Endodermal cell (in vitro differentiated cells): ENCODE measurements around the gene OPCML. TPM values are rescaled to one million over a fixed set of nuclear protein-coding genes. Genes with fewer than 3 reads are reported as not detected.

ENCODE experiments used
- DNase-seq: peaks from one replicate; pipeline ENCODE4 v3.0.0-alpha.2; 2017
- H3K27ac ChIP-seq: 2 replicates; pipeline ENCODE4 v1.5.1; 2013; ENCODE audit warnings: mild to moderate bottlenecking, low read depth, low read length, moderate library complexity
- H3K27me3 ChIP-seq: 2 replicates; pipeline ENCODE4 v1.6.1; 2013; ENCODE audit warnings: mild to moderate bottlenecking, low read length, moderate library complexity; ENCODE audit not compliant: insufficient read depth, control insufficient read depth, poor library complexity, severe bottlenecking
- H3K36me3 ChIP-seq: 2 replicates; pipeline ENCODE4 v1.7.0; 2013; ENCODE audit warnings: mild to moderate bottlenecking, low read length, moderate library complexity; ENCODE audit not compliant: control insufficient read depth, insufficient read depth
- H3K4me1 ChIP-seq: one replicate; pipeline ENCODE4 v1.7.0; 2013; ENCODE audit warnings: low read length; ENCODE audit not compliant: control insufficient read depth, insufficient read depth
- H3K4me3 ChIP-seq: 2 replicates; pipeline ENCODE4 v1.5.1; 2013; ENCODE audit warnings: mild to moderate bottlenecking, low read length, moderate library complexity
- H3K9ac ChIP-seq: 2 replicates; pipeline ENCODE4 v1.6.1; 2013; ENCODE audit warnings: mild to moderate bottlenecking, low read length, moderate library complexity; ENCODE audit not compliant: poor library complexity, severe bottlenecking; ENCODE audit errors: extremely low read depth
- H3K9me3 ChIP-seq: 2 replicates; pipeline ENCODE4 v1.6.1; 2013; ENCODE audit warnings: mild to moderate bottlenecking, low read length, moderate library complexity; ENCODE audit not compliant: control insufficient read depth
- H3K27ac Mint-ChIP-seq: 2 replicates; pipeline ENCODE4 v1.8.0; 2020; ENCODE audit warnings: mixed read lengths
- H3K27me3 Mint-ChIP-seq: 2 replicates; pipeline ENCODE4 v1.8.0; 2021; ENCODE audit warnings: mild to moderate bottlenecking, mixed read lengths; ENCODE audit not compliant: insufficient read depth
- H3K36me3 Mint-ChIP-seq: 2 replicates; pipeline ENCODE4 v1.8.0; 2020; ENCODE audit warnings: low read depth, mixed read lengths
- H3K4me1 Mint-ChIP-seq: 2 replicates; pipeline ENCODE4 v1.8.0; 2020; ENCODE audit warnings: mixed read lengths
- H3K4me3 Mint-ChIP-seq: 2 replicates; pipeline ENCODE4 v1.8.0; 2020; ENCODE audit warnings: mild to moderate bottlenecking, moderate library complexity, mixed read lengths
- H3K9me3 Mint-ChIP-seq: 2 replicates; pipeline ENCODE4 v1.8.0; 2020; ENCODE audit warnings: mild to moderate bottlenecking, mixed read lengths
- CTCF ChIP-seq: fragments of 200-600 bp; sonication (generic); conservative IDR thresholded peaks from 2 replicates; pipeline ENCODE4 v1.5.0; 2021; ENCODE audit warnings: antibody characterized with exemption, mild to moderate bottlenecking
- WGBS, 2 experiments: methylation state at CpG; one replicate each; pipeline versions ENCODE4 v1.1.5 to v1.1.7; 2013; ENCODE audit warnings: missing lambda C conversion rate in 2 of 2, mixed read lengths in 1 of 2; ENCODE audit not compliant: insufficient coverage in 1 of 2, insufficient read length in 1 of 2; 5-methylcytosine and 5-hydroxymethylcytosine counted together
- total RNA-seq, 2 donors: library from RNA; stranded (reverse); fragmentation: NEBNext Ultra II Directional in 1 of 2; extraction: Animal tissue kit (Norgen Biotek cat#: 25700) in 1 of 2; gene quantifications; 2 replicates in 1 of 2; 3 replicates in 1 of 2; pipeline ENCODE4 v1.2.1, GENCODE V29; 2021

OPCML gene
- total RNA-seq, 2 donors from 2014 or later = 0.49 to 0.86 TPM

- Histone ChIP-seq H3K4me3 (no peak overlapping the region), H3K36me3 (no peaks in the 10 kb centered on the region), H3K4me1 (peaks cover 3% of the 10 kb centered on the region), H3K27me3 (no peaks in the 10 kb centered on the region), H3K9ac (no peak overlapping the region), H3K9me3 (no peaks in the 10 kb centered on the region), H3K27ac (no peak overlapping the region)
- Mint-ChIP-seq H3K27me3 (no peaks in the 10 kb centered on the region), H3K27ac (no peak overlapping the region), H3K4me3 (no peak overlapping the region), H3K9me3 (no peaks in the 10 kb centered on the region), H3K4me1 (peaks cover 11% of the 10 kb centered on the region), H3K36me3 (no peaks in the 10 kb centered on the region)
- no peak for TF ChIP-seq CTCF
- WGBS, 2 experiments = 91 to 95% methylated on average over 6 of the region's 6 CpGs
- DNase-seq = no peak
Measured at GRCh38 chr11:132782102-132782501, 750.2 kb downstream of the OPCML start.

- peaks cover 11% of the 10 kb centered on the region for H3K4me1 Mint-ChIP-seq
- WGBS, 2 experiments = 91 to 100% methylated on average over 1 to 5 of the region's 5 CpGs
- no peaks in the 10 kb centered on the region for H3K27me3 ChIP-seq
Measured at GRCh38 chr11:132780046-132780445, 752.3 kb downstream of the OPCML start.

GRCh38 chr11:132779497-132779896 lies 752.8 kb downstream of the OPCML start:
- H3K36me3 Mint-ChIP-seq = no peaks in the 10 kb centered on the region
- no peak overlapping the region for H3K4me3 Mint-ChIP-seq
- H3K27ac Mint-ChIP-seq = no peak overlapping the region
- peaks cover 3% of the 10 kb centered on the region for H3K9me3 Mint-ChIP-seq
- Histone ChIP-seq H3K4me3 (no peak overlapping the region), H3K27me3 (no peaks in the 10 kb centered on the region), H3K9me3 (no peaks in the 10 kb centered on the region), H3K9ac (no peak overlapping the region), H3K27ac (no peak overlapping the region), H3K36me3 (no peaks in the 10 kb centered on the region), H3K4me1 (no peaks in the 10 kb centered on the region)
- WGBS, 2 experiments = 0 to 43% methylated on average over 1 of the region's 3 CpGs
- TF ChIP-seq CTCF = no peak
- no peaks in the 10 kb centered on the region for H3K27me3 Mint-ChIP-seq
- peaks cover 11% of the 10 kb centered on the region for H3K4me1 Mint-ChIP-seq
- DNase-seq = no peak

More at GRCh38 chr11:132780046-132780445, 752.3 kb downstream of the OPCML start:
- DNase-seq = no peak
- no peaks in the 10 kb centered on the region for H3K9me3 ChIP-seq
- Mint-ChIP-seq H3K27ac (no peak overlapping the region), H3K9me3 (peaks cover 3% of the 10 kb centered on the region), H3K27me3 (no peaks in the 10 kb centered on the region), H3K4me3 (no peak overlapping the region), H3K36me3 (no peaks in the 10 kb centered on the region)
- no peak overlapping the region for H3K4me3 ChIP-seq
- no peak overlapping the region for H3K9ac ChIP-seq
- TF ChIP-seq CTCF = no peak
- H3K27ac ChIP-seq = no peak overlapping the region
- H3K36me3 ChIP-seq = no peaks in the 10 kb centered on the region
- H3K4me1 ChIP-seq = no peaks in the 10 kb centered on the region
